AG04450 (cell line): ENCODE results near the gene PRRC2B. TPM values are rescaled to one million over a fixed set of nuclear protein-coding genes. Genes with fewer than 3 reads are reported as not detected.

Source experiments
- CTCF ChIA-PET: fragments of 300-600, 350-600 bp; formaldehyde crosslinking; extraction: SDS; loops from one replicate; lab custom pipeline; 2022; ENCODE audit warnings: antibody characterized with exemption, inconsistent platforms; lab: Charles Lee
- POLR2A ChIA-PET: fragments of 350-600 bp; formaldehyde crosslinking; extraction: SDS; loops from one replicate; lab custom pipeline; 2021; ENCODE audit warnings: antibody characterized with exemption, inconsistent platforms; lab: Yijun Ruan, JAX
- DNase-seq: peaks from one replicate; pipeline ENCODE4 v3.0.0-alpha.2; 2011; ENCODE audit warnings: low read depth, low spot score
- H3K27ac ChIP-seq: one replicate; pipeline ENCODE4 v1.5.1; 2012; ENCODE audit warnings: low read depth, low read length, control low read depth
- H3K27me3 ChIP-seq: one replicate; pipeline ENCODE4 v1.6.0; 2012; ENCODE audit warnings: low read length; ENCODE audit not compliant: control insufficient read depth, insufficient read depth
- H3K4me3 ChIP-seq: 2 replicates; pipeline ENCODE4 v1.5.1; 2011; ENCODE audit warnings: mild to moderate bottlenecking, low read depth, low read length, control low read depth
- H3K9me3 ChIP-seq: 2 replicates; pipeline ENCODE4 v1.5.1; 2012; ENCODE audit warnings: low read length; ENCODE audit not compliant: control insufficient read depth, insufficient read depth
- polyA plus RNA-seq: library from polyadenylated mRNA; depleted of rRNA; stranded (reverse); fragments of >200 nt; gene quantifications from 2 replicates; pipeline ENCODE4 v1.2.3, GENCODE V29; 2011
- TF ChIP-seq, protein P1 (sequence below): IDR thresholded peaks from 2 replicates; pipeline ENCODE4 v1.5.1; 2011; ENCODE audit warnings: low read depth, low read length, control low read depth, inconsistent platforms

Gene PRRC2B
- polyA plus RNA-seq, 1 experiment: 31.8 TPM

DNA sequence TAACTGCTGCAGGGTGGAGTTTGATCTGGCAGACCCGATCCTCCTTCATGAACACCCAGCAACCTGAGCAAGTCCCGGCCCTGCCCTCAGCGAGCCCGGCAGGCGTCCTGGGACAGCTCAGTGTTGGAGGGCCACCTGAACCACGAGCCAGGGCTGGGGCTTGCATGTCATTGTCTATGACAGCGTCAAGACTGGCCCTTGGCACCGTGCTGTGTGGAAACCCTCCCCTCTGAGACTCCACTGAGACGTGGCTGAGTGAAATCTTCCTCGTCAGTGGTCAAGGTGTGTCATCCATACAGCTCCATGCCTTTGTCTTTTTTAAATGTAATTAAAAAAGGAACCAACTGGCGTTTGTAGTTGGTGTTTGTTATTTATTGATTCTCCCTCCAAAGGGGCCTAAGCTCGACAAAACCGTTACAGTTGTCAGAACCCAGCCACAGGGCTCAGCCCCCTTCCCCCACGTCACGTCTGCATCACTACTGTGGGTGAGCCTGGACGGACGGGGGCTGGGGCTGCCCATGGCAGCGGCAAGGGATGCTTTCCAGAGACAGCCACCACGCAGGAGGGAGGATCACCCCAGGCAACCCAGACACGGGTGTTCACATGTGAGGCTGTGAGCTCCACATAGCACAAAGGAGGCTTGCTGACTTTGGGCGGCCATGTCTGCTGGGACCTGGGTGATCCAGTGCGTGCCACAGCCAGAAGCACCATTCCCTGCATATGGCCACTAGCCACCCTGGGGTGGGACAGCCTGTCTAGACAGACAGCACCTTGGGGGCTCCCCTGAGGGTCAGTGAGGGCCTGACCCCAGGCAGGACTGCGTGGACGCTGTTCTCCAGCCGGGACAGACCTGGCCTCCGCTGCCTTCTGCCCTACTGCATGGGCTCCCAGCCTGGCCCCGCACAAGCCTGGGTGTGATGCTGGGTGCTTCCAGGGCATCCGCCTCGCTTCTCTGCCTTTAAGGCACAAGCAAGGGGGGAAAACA lies 129.9 kb downstream of the PRRC2B start:
- DNase-seq: no peak
- ChIA-PET CTCF (no interaction called here), POLR2A (no interaction called here)
- Histone ChIP-seq H3K9me3 (no peaks in the 10 kb centered on the region; the same call in 1 of the 2 replicates), H3K4me3 (no peak overlapping the region), H3K27me3 (no peaks in the 10 kb centered on the region), H3K27ac (no peak overlapping the region)
- TF ChIP-seq, protein P1, sequence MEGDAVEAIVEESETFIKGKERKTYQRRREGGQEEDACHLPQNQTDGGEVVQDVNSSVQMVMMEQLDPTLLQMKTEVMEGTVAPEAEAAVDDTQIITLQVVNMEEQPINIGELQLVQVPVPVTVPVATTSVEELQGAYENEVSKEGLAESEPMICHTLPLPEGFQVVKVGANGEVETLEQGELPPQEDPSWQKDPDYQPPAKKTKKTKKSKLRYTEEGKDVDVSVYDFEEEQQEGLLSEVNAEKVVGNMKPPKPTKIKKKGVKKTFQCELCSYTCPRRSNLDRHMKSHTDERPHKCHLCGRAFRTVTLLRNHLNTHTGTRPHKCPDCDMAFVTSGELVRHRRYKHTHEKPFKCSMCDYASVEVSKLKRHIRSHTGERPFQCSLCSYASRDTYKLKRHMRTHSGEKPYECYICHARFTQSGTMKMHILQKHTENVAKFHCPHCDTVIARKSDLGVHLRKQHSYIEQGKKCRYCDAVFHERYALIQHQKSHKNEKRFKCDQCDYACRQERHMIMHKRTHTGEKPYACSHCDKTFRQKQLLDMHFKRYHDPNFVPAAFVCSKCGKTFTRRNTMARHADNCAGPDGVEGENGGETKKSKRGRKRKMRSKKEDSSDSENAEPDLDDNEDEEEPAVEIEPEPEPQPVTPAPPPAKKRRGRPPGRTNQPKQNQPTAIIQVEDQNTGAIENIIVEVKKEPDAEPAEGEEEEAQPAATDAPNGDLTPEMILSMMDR: no peak

DNA sequence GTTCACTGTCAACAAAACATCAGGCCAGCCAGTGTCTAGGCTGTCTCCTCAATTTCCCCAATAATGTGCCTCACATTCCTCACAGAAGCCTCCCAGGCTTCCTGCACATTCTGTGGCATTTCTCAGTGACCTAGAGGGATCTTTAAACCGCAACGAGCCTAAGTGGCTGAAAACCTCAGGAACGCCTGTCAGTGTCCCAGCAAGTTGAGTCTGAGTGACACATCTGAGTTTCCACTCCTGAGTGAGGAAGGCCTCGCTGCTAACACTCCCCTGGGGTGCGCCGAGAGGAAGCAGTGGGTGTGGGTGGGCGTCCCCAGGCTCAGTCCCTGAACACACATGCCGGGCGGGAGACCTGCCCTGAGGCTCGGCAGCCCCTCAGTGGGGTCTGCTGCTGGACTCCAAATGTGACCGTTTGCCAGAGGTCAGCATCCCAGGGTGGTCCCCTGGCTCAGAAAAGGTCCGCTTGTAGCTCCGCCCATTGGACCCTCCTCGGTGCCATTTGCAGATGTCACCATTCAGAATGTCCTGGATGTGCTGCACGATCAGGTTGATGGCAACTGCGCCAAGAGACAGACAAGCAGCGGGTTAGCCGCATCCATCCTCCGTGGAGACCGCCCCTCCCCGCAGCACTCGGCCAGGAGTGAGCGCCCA lies 130.9 kb downstream of the PRRC2B start:
- Histone ChIP-seq H3K4me3 (no peak overlapping the region), H3K9me3 (no peaks in the 10 kb centered on the region; the same call in 1 of the 2 replicates), H3K27ac (no peak overlapping the region), H3K27me3 (no peaks in the 10 kb centered on the region)
- no peak for DNase-seq
- TF ChIP-seq, protein P1: no peak
- CTCF ChIA-PET: no interaction called here
- POLR2A ChIA-PET: no interaction called here

DNA sequence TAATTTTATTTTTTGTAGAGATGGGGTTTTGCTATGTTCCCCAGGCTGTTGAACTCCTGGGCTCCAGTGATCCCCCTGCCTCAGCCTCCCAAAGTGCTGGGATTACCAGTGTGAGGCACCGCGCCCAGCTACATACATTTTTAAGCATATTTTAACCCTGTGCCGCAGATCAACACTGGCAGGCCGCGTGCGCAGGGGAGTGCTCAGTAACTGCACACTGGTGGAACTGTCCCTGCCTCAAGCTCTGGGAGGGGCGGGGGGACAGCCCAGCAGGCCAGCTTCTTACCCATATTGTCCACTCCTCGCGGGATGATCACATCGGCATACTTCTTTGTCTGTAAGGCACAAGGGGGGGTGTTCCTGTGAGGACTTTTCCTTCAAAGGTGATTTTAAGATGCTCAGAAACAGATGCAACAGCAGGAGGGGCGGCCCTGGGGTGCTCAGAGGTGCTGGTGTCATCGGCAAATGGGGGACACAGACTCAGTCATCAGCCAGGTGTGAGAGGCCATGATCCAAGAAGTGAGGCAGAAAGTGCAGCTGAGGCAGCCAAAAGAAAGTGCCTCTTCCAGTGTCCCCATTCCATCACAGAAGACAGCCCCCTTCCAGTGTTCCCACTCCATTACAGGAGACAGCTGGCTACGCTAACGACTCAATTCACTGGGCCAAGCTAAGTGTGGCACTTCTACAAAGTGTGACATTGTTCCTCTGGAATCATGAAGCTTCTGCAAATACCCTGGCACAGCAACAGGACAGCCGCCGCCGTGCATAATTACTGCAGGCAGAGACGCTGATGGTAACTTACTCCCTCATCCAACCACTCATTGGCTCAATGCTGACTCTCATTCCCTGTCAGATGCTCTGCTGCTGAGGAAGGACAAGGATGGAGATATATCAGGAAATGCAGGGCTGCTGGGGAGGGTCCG lies 132.0 kb downstream of the PRRC2B start:
- Histone ChIP-seq H3K27me3 (no peaks in the 10 kb centered on the region), H3K27ac (no peak overlapping the region), H3K9me3 (no peaks in the 10 kb centered on the region; the same call in 1 of the 2 replicates), H3K4me3 (no peak overlapping the region)
- no peak for DNase-seq
- ChIA-PET POLR2A (no interaction called here), CTCF (no interaction called here)
- TF ChIP-seq, protein P1: no peak

DNA sequence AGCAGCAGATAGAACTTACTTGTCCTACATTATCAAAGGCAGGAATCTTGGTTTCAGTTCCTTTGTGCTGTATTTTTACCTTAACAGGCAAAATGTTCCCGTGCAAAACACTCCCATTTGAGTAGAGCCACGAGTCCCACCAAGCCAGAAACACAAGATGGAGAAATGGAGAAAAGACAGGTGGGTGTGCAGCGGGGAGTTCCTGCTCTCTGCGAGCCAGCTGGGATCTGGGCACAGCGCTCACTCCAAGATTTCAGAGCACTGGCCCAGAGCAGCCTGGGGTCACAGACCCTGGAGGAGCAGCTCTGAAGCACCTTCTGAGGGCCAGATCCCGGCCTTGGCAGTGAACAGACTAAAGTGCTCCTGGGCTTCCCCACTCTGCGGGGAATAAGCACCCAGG lies 134.3 kb downstream of the PRRC2B start:
- ChIA-PET CTCF (no interaction called here), POLR2A (no interaction called here)
- DNase-seq: no peak
- no peaks in the 10 kb centered on the region; the same call in 1 of the 2 replicates for H3K9me3 ChIP-seq
- no peak overlapping the region for H3K27ac ChIP-seq
- no peaks in the 10 kb centered on the region for H3K27me3 ChIP-seq
- TF ChIP-seq, protein P1: no peak
- no peak overlapping the region for H3K4me3 ChIP-seq
